Smooth muscle cell of bladder (primary cell): Measurements from ENCODE around the gene ACOXL. TPM values are rescaled to one million over a fixed set of nuclear protein-coding genes. Genes with fewer than 3 reads are reported as not detected.

Experiments used
- total RNA-seq: library from RNA; depleted of rRNA; stranded (reverse); fragments of >200 nt; gene quantifications from 2 replicates; pipeline ENCODE4 v1.2.3, GENCODE V29; 2014

Gene ACOXL
- total RNA-seq: not detected in 2 replicates

DNA sequence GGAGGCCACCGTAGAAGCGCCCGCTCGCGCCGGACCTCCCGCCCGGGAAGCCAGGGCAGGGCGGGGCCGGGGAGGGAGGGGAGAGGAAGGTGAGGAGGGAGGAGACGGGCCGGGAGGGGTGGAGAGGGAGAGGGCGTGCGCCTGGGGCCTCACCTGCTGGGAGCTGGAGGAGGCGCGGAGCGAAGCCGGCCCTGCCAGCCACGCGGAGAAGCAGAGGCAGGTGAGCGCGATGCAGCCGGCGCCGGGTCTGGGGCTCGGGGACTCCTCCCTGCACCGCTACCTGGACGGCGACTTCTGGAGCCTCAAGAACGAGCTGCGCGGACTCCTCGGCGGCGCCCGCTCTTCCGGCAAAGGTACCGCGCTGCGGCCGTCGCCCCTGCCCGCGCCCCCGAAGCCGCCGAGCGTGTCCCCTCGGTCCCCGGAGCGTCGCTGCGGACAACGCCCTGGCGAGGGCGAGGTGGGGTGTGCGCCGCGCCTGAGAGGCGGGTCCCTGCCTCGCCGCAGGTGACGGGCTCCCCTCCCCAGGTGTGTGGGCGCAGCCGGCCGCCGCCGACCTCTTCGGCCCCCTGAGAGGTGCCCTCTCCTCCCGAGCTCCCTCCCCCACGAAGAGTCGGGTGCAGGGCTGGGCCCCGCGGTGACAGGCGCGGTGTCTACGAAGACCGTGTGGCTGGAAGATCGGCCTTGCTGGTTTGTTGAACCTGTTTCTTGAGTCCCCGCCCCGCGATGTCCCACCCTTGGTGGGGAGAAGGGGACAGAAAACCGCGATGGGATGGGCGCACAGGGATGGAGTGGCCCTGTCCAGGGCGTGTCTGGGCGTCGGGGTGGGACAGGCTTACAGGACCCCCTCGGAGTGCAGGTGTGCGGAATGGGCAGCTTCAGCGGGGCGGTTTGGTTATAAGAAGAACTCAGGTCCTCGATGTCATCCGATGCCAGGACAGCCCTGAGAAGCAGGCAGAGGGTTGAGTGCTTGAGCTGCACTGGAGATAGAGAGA, at the start of gene ACOXL:
Gene ACOXL, plus strand, starts transcription at position 152 of the 992 bp plus-strand sequence. CDS start 35,817 bp downstream, outside the sequence.

DNA sequence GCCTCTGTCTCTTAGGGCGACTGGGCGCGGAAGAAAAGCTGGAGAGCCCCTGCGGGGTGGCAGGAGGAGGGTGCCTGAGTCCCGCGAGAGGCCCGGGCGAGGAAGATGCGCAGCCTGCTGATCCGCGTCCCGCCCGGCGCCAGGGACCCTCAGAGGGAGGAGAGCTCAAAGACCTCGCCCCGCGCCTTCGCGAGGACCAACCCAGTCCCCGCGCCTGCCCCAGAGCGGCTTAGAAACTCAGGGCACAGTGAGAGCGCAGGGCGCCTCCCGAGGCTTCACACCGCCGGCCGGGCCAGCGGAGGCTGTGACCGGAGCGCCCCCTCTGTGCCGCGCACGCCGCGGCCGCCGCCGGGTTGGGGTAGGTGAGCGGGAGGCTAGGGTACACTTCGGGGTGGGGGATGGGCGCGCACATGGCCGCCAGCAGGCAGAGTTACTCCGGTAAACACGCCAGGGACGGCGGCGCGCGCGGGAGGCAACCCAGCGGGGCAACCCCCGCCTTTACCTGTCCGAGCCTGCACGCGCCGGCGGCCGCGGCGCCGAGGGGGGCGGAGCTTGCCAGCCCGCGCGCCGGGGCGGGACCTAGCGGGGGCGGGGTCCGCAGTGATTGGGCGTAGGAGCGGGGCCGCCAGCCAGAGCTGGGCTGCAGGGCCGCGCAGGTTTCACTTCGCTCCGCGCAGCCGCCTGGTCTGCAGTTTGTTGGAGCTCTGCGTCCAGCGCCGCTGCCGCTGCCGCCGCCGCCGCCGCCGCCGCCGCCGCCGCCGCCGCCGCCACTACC, 388.1 kb downstream of the ACOXL start, which contains the start of gene BCL2L11:
Gene BCL2L11, plus strand, starts transcription at position 662 of the 775 bp plus-strand sequence. CDS start 2,832 bp downstream, outside the sequence.

Other genes with a start within 250 kb of the ACOXL start
- 20.8 and 31.2 TPM in 2 replicates for gene RGPD6, start 155.4 kb upstream of the ACOXL start, total RNA-seq
- gene BUB1, start 54.5 kb upstream of the ACOXL start, total RNA-seq: 4.3 and 4.8 TPM in 2 replicates